GM12891 (cell line): ENCODE measurements around the gene TANGO6.
"Not testable (repeated sequence)": the region's sequence is repeated elsewhere in the genome, so short reads cannot be mapped to it uniquely, and the experiment has no call there.

ENCODE experiments used
- DNase-seq: peaks from one replicate; pipeline ENCODE4 v3.0.0; 2011; ENCODE audit warnings: low spot score; ENCODE audit not compliant: insufficient read length
- FAIRE-seq: peaks from 2 replicates; lab custom pipeline; 2011; peaks lifted over from hg19 to GRCh38; lab: Jason Lieb, UNC
- PAX5 ChIP-seq: IDR thresholded peaks from 2 replicates; pipeline ENCODE4 v1.6.1; 2011; ENCODE audit warnings: low read length, moderate library complexity, mild to moderate bottlenecking; ENCODE audit not compliant: insufficient read depth, severe bottlenecking
- POLR2A ChIP-seq: IDR thresholded peaks from 2 replicates; pipeline ENCODE4 v1.6.1; 2011; ENCODE audit warnings: low read depth, low read length, control low read depth
- POLR2AphosphoS5 ChIP-seq: IDR thresholded peaks from 2 replicates; pipeline ENCODE4 v1.6.1; 2011; ENCODE audit warnings: low read depth, low read length, control low read depth
- POU2F2 ChIP-seq: IDR thresholded peaks from 2 replicates; pipeline ENCODE4 v1.6.1; 2011; ENCODE audit warnings: low read depth, mild to moderate bottlenecking, control low read depth, low read length, moderate library complexity
- SPI1 ChIP-seq: IDR thresholded peaks from 2 replicates; pipeline ENCODE4 v1.6.1; 2011; ENCODE audit warnings: low read depth, low read length, control low read depth
- TAF1 ChIP-seq: IDR thresholded peaks from 2 replicates; pipeline ENCODE4 v1.6.1; 2011; ENCODE audit warnings: low read depth, low read length, control low read depth

The TANGO6 gene

DNA sequence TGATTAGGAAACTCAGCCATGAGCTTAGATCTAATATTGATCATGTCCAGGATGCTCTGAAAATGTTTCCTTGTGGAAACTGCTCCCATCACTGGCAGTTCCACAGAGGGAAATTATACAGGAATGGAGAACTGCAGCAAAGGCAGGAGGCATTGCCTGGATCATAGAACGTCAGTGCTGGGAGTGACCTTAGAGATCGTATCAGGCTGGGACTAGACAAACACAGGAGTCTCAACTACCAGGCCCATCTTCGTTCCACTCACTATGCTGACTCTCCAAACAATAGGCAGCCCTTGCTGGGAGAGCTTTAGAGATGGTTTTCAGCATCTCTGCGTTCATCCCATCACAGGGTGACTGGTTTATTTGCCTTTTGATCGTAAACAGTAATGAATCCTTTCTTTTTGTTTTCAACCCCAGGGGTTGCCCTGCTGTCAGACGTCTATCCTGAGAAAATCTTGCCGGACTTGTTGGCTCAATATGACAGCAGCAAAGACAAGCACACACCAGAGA, 130.3 kb downstream of the TANGO6 start:
- DNase-seq (no peak), FAIRE-seq (no peak)

GRCh38 chr16:68978303-68978954, 135.1 kb downstream of the TANGO6 start:
- TF ChIP-seq POLR2A: no peak
- TF ChIP-seq SPI1: no peak
- no peak for TF ChIP-seq PAX5
- no peak for TF ChIP-seq POU2F2
- no peak for TF ChIP-seq POLR2AphosphoS5
- no peak for TF ChIP-seq TAF1
- DNase-seq (no peak), FAIRE-seq (no peak)

More for the DNA sequence above, 130.3 kb downstream of the TANGO6 start:
- no peak for TF ChIP-seq POLR2AphosphoS5
- no peak for TF ChIP-seq POU2F2
- no peak for TF ChIP-seq TAF1
- TF ChIP-seq PAX5: no peak
- no peak for TF ChIP-seq POLR2A
- TF ChIP-seq SPI1: no peak

DNA sequence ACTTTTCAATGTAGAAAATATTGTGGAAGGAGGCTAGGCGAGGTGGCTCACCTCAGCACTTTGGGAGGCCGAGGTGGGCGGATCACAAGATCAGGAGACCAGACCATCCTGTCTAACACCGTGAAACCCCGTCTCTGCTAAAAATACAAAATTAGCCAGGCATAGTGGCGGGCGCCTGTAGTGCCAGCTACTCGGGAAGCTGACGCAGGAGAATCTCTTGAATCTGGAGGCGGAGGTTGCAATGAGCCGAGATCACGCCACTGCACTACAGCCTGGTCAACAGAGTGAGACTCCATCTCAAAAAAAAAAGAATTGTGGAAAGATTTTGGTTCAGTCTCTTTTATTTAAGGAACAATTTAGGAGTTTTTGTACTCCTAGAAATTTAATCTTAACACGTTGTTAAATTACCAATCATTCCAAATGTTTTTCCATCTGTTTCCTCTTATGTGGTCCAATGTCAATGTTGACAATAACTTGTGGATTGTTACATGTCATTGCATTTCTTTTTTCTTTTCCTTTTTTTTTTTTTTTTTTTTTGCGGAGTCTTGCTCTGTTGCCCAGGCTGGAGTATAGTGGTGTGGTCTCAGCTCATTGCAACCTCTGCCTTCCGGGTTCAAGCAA, 137.5 kb downstream of the TANGO6 start:
- DNase-seq (no peak), FAIRE-seq (no peak)
- no peak for TF ChIP-seq PAX5
- TF ChIP-seq POU2F2: no peak
- TF ChIP-seq TAF1: no peak
- TF ChIP-seq POLR2A: no peak
- no peak for TF ChIP-seq SPI1
- no peak for TF ChIP-seq POLR2AphosphoS5

- DNase-seq (no peak), FAIRE-seq (no peak)
- TF ChIP-seq TAF1 (no peak), POU2F2 (no peak), PAX5 (no peak), POLR2AphosphoS5 (no peak), POLR2A (no peak), SPI1 (no peak)
These were observed 138.6 kb downstream of the TANGO6 start for GRCh38 chr16:68981971-68982370.

DNA sequence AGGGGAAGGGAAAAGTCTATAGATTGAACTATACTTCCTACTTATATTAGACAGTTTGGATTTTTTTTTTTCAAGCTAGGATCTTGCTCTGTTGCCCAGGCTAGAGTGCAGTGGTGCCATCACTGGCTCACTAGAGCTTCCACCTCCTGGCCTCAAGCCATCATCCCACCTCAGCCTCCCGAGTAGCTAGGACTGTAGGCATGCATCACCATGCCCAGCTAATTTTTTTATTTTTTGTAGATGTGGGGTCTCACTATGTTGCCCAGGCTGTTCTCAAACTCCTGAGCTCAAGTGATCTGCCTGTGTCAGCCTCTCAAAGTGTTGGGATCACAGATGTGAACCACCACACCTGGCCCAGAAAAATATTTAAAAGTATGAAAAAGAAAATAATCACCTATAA, 141.1 kb downstream of the TANGO6 start:
- DNase-seq: no peak
- no peak for TF ChIP-seq POLR2AphosphoS5
- no peak for FAIRE-seq

GRCh38 chr16:68985268-68985667, 141.9 kb downstream of the TANGO6 start:
- TF ChIP-seq SPI1 (no peak), POU2F2 (no peak), POLR2AphosphoS5 (no peak), TAF1 (no peak), PAX5 (no peak), POLR2A (no peak)
- FAIRE-seq (no peak), DNase-seq (no peak)

- no peak for DNase-seq
- FAIRE-seq: no peak
- no peak for TF ChIP-seq SPI1
- TF ChIP-seq POLR2A: no peak
- no peak for TF ChIP-seq PAX5
- no peak for TF ChIP-seq TAF1
- no peak for TF ChIP-seq POU2F2
- no peak for TF ChIP-seq POLR2AphosphoS5
These were observed 142.5 kb downstream of the TANGO6 start for GRCh38 chr16:68985855-68986254.

- no peak for TF ChIP-seq POLR2AphosphoS5
- TF ChIP-seq TAF1: no peak
- TF ChIP-seq POU2F2: no peak
- no peak for TF ChIP-seq PAX5
- no peak for TF ChIP-seq SPI1
- TF ChIP-seq POLR2A: no peak
- no peak for FAIRE-seq
- no peak for DNase-seq
These were observed 144.6 kb downstream of the TANGO6 start for GRCh38 chr16:68987734-68988457.

DNA sequence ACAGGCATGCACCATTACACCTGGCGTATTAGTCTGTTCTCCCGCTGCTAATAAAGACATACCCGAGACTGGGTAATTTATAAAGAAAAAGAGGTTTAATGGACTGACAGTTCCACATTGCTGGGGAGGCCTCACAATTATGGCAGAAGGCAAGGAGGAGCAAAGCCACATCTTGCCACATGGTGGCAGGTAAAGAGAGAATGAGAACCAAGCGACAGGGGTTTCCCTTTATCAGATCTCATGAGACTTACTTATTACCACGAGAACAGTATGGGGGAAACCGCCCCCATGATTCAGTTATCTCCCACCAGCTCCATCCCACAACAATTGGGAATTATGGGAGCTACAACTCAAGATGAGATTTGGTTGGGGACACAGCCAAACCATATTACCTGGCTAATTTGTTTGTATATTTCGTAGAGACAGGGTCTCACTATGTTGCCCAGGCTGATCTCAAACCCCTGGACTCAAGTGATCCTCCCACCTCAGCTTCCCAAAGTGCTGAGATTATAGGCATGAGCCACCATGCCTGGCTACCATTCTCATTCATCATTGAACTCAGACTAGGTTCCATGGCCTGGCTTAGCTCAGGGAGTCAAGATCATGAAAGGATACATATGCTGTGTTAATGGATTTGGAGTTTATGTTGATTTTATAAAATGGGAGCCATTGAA, 147.0 kb downstream of the TANGO6 start:
- FAIRE-seq, DNase-seq: not testable (repeated sequence)
